NCI-H146 treated with DMSO at 0.1 percent for 48 hours (cell line): Measurements from ENCODE around the gene GJD3.

ENCODE experiments used
- DNase-seq: peaks from one replicate; lab custom pipeline; 2025; ENCODE audit not compliant: unreplicated experiment; lab: John Stamatoyannopoulos, UW

The GJD3 gene

GRCh38 chr17:40325156-40326013 is 39.2 kb downstream of the GJD3 start:
- no peak for DNase-seq

GRCh38 chr17:40323391-40324381 is 40.9 kb downstream of the GJD3 start:
- DNase-seq: no peak

GRCh38 chr17:40322358-40323315 is 41.9 kb downstream of the GJD3 start:
- no peak for DNase-seq

GRCh38 chr17:40321961-40322357 is 42.6 kb downstream of the GJD3 start:
- DNase-seq: no peak

- no peak for DNase-seq
Measured at GRCh38 chr17:40321524-40321929, 43.0 kb downstream of the GJD3 start.

- DNase-seq: no peak
Measured at GRCh38 chr17:40320756-40321523, 43.6 kb downstream of the GJD3 start.

- DNase-seq: no peak
Measured at GRCh38 chr17:40319651-40320540, 44.6 kb downstream of the GJD3 start.

- DNase-seq: no peak
Measured at GRCh38 chr17:40318830-40319391, 45.6 kb downstream of the GJD3 start.

- peak; percentile 85 for DNase-seq
Measured at GRCh38 chr17:40317880-40318829, 46.4 kb downstream of the GJD3 start.

GRCh38 chr17:40317345-40317873 is 47.1 kb downstream of the GJD3 start:
- no peak for DNase-seq

GRCh38 chr17:40316571-40317344 is 47.8 kb downstream of the GJD3 start:
- DNase-seq: no peak

GRCh38 chr17:40315678-40316570 is 48.6 kb downstream of the GJD3 start:
- no peak for DNase-seq

GRCh38 chr17:40315206-40315605 is 49.3 kb downstream of the GJD3 start:
- DNase-seq: no peak

GRCh38 chr17:40314584-40314956 is 50.0 kb downstream of the GJD3 start:
- no peak for DNase-seq
